HG03280 (cell line): ENCODE data around the gene S100A10.

Experiments used
- ATAC-seq: cut with Tn5 transposase; IDR thresholded peaks from one replicate; pipeline ENCODE4 v1.9.1; 2021; ENCODE audit warnings: mild to moderate bottlenecking, moderate library complexity; ENCODE audit not compliant: unreplicated experiment

Gene S100A10

GRCh38 chr1:151993734-151994496 is at the start of gene S100A10:
TSS of gene S100A10 (minus strand) at chr1:151993859. CDS start at chr1:151986230, 7,629 bp downstream.
- ATAC-seq = no peak

GRCh38 chr1:152042030-152042429 is 48.4 kb upstream of the S100A10 start:
- no peak for ATAC-seq

DNA sequence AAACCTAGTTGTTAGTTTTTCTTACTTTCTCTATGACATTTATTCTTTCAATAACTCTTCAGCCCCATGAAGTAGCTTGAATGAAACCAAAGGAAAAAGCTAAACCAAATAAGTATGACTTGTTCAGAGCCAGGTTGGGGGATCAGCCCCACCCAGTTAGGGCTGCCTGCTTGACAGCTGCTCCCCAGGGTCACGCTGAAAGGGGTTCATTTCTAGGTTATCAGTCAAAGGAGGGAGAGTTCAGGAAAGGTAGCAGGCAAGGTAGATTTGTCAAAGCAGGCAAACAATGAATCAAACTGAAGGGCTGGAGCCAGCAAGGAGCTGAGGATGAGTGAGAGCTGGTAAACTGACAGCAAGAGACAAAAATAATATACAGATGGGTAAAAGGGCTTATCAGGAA is 46.2 kb upstream of the S100A10 start:
- ATAC-seq = no peak

GRCh38 chr1:152039461-152039860 is 45.8 kb upstream of the S100A10 start:
- no peak for ATAC-seq

DNA sequence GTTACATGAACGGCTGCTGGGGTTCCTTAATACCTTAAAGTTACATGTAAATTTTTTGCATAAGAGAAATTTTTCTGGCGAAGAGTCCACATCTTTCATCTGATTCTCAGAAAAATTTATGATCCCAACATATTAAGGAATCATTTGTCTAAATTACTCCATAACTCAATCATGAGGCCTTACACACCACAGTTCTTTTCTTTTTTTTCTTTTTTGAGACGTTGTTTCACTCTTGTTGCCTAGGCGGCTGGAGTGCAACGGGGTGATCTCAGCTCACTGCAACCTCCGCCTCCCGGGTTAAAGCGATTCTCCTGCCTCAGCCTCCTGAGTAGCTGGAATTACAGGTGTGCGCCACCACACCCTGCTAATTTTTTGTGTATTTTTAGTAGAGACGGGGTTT is 45.2 kb upstream of the S100A10 start:
- no peak for ATAC-seq

GRCh38 chr1:152036267-152037216 is 42.9 kb upstream of the S100A10 start, which contains the start of gene S100A11:
TSS of gene S100A11 (minus strand) at chr1:152037004. CDS start at chr1:152036915, 89 bp downstream.
- peak; percentile 37 for ATAC-seq

DNA sequence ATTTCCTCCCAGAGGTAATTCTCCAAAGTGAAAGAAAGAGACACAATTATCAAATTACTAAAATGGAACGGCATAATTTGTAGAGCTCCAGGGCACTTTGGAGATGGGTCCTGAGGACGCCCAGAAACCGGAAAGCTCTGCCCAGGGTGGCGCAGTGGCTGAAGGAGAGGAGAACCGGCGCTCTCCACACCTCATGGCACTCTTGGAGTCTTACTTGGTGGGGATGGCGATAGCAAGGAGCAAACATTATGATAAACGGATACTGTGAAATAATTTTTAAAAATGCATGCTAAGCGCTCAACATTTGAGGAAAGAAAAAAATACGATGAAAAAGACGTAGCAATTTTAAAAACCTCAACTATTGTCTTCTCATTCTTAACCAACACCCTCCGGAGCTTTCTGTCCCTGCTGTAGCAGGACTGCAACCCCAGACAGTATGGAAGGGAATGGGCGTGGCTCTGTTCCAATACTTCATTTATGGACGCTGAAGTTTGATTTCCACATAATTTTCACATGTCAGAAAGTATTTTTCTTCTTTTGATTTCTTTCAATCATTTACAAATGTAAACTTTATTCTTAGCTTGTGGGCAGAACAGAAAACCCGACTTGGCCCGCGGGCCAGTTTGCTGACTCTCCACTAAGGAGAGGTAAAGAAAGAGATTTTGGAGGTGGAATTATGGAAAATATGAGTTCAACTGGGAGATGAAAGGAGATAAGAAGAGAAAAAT is 42.0 kb upstream of the S100A10 start:
- ATAC-seq = no peak

DNA sequence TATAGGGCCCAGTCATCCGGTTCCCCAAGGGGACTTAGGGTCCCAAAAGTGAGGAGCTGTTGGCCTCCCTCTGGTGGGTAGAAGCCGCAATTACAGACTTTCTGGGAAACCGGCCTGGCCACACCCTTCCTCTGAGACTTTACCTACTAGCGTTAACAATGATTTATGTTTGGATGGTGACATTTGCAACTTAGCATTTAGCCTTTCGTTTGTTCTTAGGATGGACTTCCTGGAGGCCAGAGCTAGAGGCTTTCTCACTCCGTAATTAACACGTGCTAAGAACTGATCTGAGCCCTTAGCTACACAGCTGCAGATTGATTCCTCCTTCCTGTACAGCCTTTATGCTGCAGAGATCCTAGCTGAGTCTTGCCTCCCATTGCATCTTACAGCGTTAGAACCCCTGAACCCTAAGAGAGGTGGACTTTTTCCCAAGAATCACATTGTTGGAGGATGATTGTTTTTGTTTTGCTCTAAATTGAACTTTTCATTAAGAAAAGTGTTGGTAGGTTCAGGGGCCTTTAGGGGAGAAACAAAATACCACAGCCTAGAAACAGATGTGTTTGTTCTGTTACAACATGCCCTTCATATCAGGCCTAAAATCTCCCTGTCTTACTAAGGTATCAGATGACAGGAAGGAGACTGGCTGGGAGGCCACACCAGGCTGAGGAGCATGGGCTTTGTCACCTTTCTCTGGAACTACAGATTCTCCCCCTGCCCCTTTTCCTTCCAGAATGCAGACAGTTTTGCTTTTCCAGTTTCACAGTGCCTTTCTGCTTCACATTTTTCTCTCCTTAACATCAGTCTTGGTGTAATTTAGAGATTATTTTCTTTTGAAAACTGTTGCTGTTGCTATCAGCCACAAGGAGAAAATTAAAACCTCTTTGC is 41.2 kb upstream of the S100A10 start:
- ATAC-seq = peak; percentile 59

GRCh38 chr1:152034324-152034653 is 40.6 kb upstream of the S100A10 start:
- peak; percentile 5 for ATAC-seq

- no peak for ATAC-seq
These were observed 36.2 kb upstream of the S100A10 start for GRCh38 chr1:152029929-152030211.

GRCh38 chr1:152029144-152029928 is 35.7 kb upstream of the S100A10 start:
- no peak for ATAC-seq

- no peak for ATAC-seq
These were observed 33.2 kb upstream of the S100A10 start for GRCh38 chr1:152026895-152027294.

DNA sequence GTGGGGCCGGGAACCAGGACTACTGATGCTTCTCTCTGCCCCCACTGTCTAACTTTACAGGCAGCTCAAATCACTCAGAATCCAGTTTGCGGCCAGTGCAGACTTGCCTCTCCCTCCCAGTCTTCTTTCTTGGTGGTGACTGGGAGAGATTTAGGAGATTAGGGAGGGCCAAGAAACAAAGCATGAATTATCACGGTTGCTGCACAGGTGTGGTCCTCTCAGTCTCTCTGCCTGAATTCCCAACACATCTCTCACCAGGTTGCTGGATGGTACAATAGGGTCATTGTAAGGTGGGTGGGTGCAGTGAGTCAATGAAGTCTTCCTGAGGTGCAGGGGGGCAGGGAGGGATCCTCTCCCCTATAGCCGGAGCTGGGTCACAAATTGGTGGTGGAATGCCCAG is 30.6 kb upstream of the S100A10 start:
- ATAC-seq = no peak

DNA sequence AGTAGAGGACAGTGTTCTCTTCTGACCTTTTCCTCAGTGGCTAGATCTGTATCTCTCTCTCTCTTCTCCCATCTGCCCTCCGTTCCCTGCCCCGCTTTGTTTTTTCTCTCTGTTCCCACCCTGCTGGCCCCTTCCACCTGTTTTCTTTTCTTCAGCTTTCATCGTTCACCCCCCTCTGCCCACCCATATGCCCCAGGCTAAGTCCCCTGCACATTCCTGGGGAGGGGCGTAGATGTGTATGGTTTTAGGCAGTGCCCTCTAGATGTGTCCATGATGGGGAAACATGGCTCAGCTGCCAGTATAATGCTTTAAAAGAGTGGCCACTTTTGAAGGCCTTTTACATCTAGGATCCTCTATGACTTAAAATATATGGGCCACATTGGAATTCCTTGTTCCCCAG is 29.6 kb upstream of the S100A10 start:
- no peak for ATAC-seq

- ATAC-seq = no peak
These were observed 28.8 kb upstream of the S100A10 start for GRCh38 chr1:152022474-152022873.

DNA sequence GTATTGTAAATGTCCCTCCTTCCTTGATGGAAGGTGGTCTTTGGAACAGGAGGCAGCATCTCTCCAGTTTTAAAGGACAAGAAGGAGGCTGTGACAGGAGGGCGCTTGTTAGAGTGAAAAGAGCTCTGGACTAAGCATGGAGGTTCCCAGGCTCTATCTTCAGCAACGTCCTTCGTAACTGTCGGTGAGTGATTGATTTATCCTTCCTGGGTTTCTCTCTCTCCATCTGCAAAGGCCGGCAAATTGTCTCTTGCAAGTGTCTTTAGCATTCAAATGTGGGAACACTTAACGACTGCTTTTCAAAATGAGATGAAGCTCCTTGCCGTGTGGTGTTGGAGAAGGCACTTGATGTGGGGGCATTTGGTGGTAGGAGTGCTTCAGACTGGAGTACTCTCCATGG is 27.9 kb upstream of the S100A10 start:
- no peak for ATAC-seq

DNA sequence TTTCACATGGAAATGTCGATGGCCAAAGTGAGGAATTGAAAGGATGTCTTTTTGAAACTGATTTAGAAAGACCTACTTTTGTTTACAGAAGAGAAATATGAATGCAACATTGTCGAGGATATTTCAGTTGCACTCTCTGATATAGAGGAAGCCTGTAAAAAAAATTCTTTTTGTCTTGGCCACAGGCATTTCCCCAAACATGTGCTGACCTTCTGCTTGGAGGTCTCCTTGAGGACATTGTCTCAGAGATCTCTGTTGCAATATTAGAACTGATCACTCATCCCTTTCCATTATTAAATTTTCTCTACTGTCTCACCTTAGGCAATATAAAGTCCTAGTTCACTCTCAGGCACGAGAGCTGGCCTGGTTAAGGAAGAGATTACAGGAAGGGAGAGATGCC is 27.2 kb upstream of the S100A10 start:
- ATAC-seq = no peak

DNA sequence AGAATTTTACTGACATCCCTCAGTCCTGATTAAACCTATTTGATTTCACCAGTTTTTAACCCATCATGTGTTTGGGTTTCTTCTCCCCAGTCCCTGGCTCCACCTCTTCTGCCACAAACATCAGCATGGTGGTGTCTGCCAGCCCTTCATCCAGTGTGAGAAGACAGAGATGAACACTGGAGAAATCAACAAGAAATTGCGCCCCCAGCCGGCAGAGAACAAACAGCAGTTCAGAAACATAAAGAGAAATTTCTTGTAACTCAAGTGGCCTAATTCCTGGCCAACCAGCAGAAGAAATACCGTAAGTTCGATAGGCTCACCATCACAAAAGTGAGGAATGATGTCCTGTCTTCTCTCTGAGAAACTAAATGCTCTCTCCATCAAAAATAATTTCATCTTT is 24.9 kb upstream of the S100A10 start:
- no peak for ATAC-seq

DNA sequence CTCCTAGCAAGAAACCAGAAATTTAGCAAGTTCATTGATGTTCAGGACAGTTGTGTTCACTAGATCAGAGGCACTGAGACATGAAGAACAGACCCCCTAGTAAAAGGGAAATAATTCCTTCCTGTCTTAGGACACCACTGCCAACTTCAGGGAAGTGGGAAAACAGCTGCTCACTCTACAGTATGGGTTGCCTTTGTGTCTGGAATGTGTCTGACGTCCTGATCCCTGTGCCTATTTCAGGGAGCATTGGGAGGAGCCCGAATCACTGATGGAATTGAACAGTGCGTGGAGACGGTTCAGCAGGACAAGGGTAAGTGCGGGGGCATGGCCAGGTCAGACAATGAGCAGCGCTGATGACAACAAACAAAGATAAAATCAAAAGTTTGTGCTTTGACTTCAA is 22.1 kb upstream of the S100A10 start:
- ATAC-seq = no peak

- no peak for ATAC-seq
These were observed 21.3 kb upstream of the S100A10 start for GRCh38 chr1:152014943-152015342.
